Sigmoid colon (tissue), 4 donors: Measurements from ENCODE around the gene PITX1.

ENCODE experiments used
- CTCF ChIP-seq, 4 experiments: fragments of 450-650 bp in 3 of 4; fragments of 200-600 bp in 1 of 4; IDR thresholded peaks; one replicate each; pipeline ENCODE4 v1.5.1; 2016 to 2019; ENCODE audit warnings: antibody characterized with exemption in 4 of 4, mild to moderate bottlenecking in 3 of 4, moderate library complexity in 2 of 4
- POLR2A ChIP-seq, 2 donors: fragments of 450-650 bp; IDR thresholded peaks; one replicate each; pipeline ENCODE4 v1.6.1; 2016; ENCODE audit warnings: antibody characterized with exemption in 2 of 2, mild to moderate bottlenecking in 2 of 2, moderate library complexity in 2 of 2
- POLR2AphosphoS5 ChIP-seq, 4 donors: sonication (generic); formaldehyde crosslinking; IDR thresholded peaks; one replicate each; pipeline ENCODE4 v1.6.1; 2017; ENCODE audit warnings: antibody characterized with exemption in 4 of 4

GRCh38 chr5:135024956-135025729, 8.9 kb downstream of the PITX1 start:
- TF ChIP-seq POLR2A (IDR thresholded peaks at IDR 0.05) (no peak), CTCF (IDR thresholded peaks at IDR 0.05) (no peak), POLR2AphosphoS5 (IDR thresholded peaks at IDR 0.05) (no peak)
